Loucy (cell line): ENCODE results near the gene PDE11A.

Experiments
- EZH2phosphoT487 ChIP-seq: fragments of 200-600 bp; IDR thresholded peaks from 2 replicates; pipeline ENCODE4 v1.6.1; 2018; ENCODE audit warnings: antibody characterized with exemption, mild to moderate bottlenecking, moderate library complexity, borderline replicate concordance
- TF ChIP-seq, protein P1 (sequence below): fragments of 200-600 bp; sonication (generic); conservative IDR thresholded peaks from 2 replicates; pipeline ENCODE4 v1.5.1; 2014; ENCODE audit warnings: mild to moderate bottlenecking, antibody characterized with exemption, low read length

DNA sequence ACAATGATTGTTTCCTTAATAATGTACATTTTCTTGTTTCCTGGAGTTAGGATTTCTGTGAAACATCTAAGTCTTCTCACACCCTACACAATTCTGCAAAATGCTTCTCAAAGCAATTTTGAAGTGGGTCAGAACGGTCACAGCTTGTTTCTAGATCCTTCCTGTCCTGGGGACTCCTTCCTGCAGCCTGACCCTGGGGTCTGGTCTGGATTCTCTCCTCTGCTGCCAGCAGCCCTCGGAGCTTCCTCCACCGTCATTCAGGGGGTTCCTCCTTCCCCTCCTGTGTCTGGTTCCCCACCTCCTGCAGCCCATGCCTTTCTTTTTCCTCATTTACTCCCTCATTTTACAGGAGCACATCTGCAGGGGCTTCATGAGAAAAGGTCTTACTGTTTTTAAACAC, 357.9 kb downstream of the PDE11A start:
- TF ChIP-seq, protein P1, sequence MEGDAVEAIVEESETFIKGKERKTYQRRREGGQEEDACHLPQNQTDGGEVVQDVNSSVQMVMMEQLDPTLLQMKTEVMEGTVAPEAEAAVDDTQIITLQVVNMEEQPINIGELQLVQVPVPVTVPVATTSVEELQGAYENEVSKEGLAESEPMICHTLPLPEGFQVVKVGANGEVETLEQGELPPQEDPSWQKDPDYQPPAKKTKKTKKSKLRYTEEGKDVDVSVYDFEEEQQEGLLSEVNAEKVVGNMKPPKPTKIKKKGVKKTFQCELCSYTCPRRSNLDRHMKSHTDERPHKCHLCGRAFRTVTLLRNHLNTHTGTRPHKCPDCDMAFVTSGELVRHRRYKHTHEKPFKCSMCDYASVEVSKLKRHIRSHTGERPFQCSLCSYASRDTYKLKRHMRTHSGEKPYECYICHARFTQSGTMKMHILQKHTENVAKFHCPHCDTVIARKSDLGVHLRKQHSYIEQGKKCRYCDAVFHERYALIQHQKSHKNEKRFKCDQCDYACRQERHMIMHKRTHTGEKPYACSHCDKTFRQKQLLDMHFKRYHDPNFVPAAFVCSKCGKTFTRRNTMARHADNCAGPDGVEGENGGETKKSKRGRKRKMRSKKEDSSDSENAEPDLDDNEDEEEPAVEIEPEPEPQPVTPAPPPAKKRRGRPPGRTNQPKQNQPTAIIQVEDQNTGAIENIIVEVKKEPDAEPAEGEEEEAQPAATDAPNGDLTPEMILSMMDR = no peak
- TF ChIP-seq EZH2phosphoT487 = no peak
